K562 (cell line): Measurements from ENCODE around the gene CSTA. TPM values are rescaled to one million over a fixed set of nuclear protein-coding genes. Genes with fewer than 3 reads are reported as not detected.

Source experiments
- DACH1 ChIP-seq: fragments of 450-650 bp; IDR thresholded peaks from 2 replicates; pipeline ENCODE4 v1.6.1; 2018; ENCODE audit not compliant: partially characterized antibody
- FOXJ2 ChIP-seq: fragments of 200-800 bp; sonication (Bioruptor generic); IDR thresholded peaks from 2 replicates; pipeline ENCODE4 v1.6.1; 2016; ENCODE audit warnings: missing genetic modification characterization, missing compliant biosample characterization
- FOXO4 ChIP-seq: fragments of 450-650 bp; formaldehyde crosslinking; IDR thresholded peaks from 2 replicates; pipeline ENCODE4 v1.4.0; 2020; ENCODE audit warnings: mild to moderate bottlenecking, moderate library complexity
- GABPA ChIP-seq: fragments of 200-800 bp; sonication (Bioruptor generic); conservative IDR thresholded peaks from 2 replicates; pipeline ENCODE4 v1.6.1; 2016; ENCODE audit warnings: low read depth, missing genetic modification characterization, missing compliant biosample characterization
- MAZ ChIP-seq, 2 experiments: fragments of 450-650 bp in 1 of 2; sonication (generic) in 1 of 2; formaldehyde crosslinking; IDR thresholded peaks in 1 of 2; conservative IDR thresholded peaks in 1 of 2; 2 replicates each; pipeline versions ENCODE4 v1.4.0 to v1.5.0; 2020; ENCODE audit warnings: mild to moderate bottlenecking in 1 of 2, missing genetic modification reagents in 1 of 2
- MYC ChIP-seq, 2 experiments: fragments of 250-450 bp in 1 of 2; sonication (Bioruptor Pico) in 1 of 2; IDR thresholded peaks; 2 replicates each; pipeline versions ENCODE4 v1.5.1 to v1.6.1; 2012 to 2021; ENCODE audit warnings: low read depth in 2 of 2, borderline replicate concordance in 1 of 2, improper control_type of control experiment in 1 of 2, low read length in 1 of 2, mild to moderate bottlenecking in 1 of 2, moderate library complexity in 1 of 2
- NCOA4 ChIP-seq: fragments of 450-650 bp; IDR thresholded peaks from 2 replicates; pipeline ENCODE4 v1.6.1; 2018; ENCODE audit warnings: mild to moderate bottlenecking; ENCODE audit not compliant: partially characterized antibody
- RCOR1 ChIP-seq, 2 experiments: IDR thresholded peaks; 2 replicates each; pipeline ENCODE4 v1.6.1; 2012; ENCODE audit warnings: low read depth in 2 of 2, low read length in 2 of 2, borderline replicate concordance in 1 of 2, improper control_type of control experiment in 1 of 2
- SRF ChIP-seq, 2 experiments: fragments of 250-450, 450-650 bp in 1 of 2; sonication (Bioruptor Pico) in 1 of 2; sonication (generic) in 1 of 2; formaldehyde crosslinking; IDR thresholded peaks; 2 replicates each; pipeline versions ENCODE4 v1.5.0 to v1.5.1; 2020 to 2022; ENCODE audit warnings: mild to moderate bottlenecking in 1 of 2, missing genetic modification reagents in 1 of 2
- ZNF197 ChIP-seq: fragments of 200-800 bp; sonication (Bioruptor generic); IDR thresholded peaks from 2 replicates; pipeline ENCODE4 v1.6.1; 2016; ENCODE audit warnings: low read depth, missing genetic modification characterization, missing compliant biosample characterization
- ZNF507 ChIP-seq: conservative IDR thresholded peaks from 2 replicates; pipeline ENCODE4 v1.6.1; 2017; ENCODE audit warnings: missing genetic modification characterization, missing compliant biosample characterization
- ZNF717 ChIP-seq: fragments of 250-450 bp; sonication (Bioruptor Pico); IDR thresholded peaks from 2 replicates; pipeline ENCODE4 v1.5.0; 2021
- polyA plus RNA-seq, 8 experiments: library from polyadenylated mRNA; depleted of rRNA in 4 of 8; stranded (reverse) in 5 of 8; unstranded in 3 of 8; fragments of >200 nt; fragmentation: Nextera tagmentation in 2 of 8; fragmentation: Illumina TruSeq in 1 of 8; extraction: Ambion mirVana in 2 of 8; extraction: Trizol in 1 of 8; gene quantifications; 2 replicates each; pipeline versions ENCODE4 v1.2.1 to v1.2.3, GENCODE V29; 2011 to 2014; ENCODE audit warnings: inconsistent platforms in 1 of 8, missing spikeins in 1 of 8
- total RNA-seq, 7 experiments: library from RNA; depleted of rRNA in 6 of 7; stranded (reverse); fragments of >200 nt in 6 of 7; fragmentation: Illumina TruSeq in 2 of 7; extraction: Trizol in 2 of 7; gene quantifications; 2 replicates each; pipeline versions ENCODE4 v1.2.1 to v1.2.3, GENCODE V29; 2011 to 2021; ENCODE audit warnings: low replicate concordance in 1 of 7

Gene CSTA
- total and polyA plus RNA-seq, 9 of the 15 experiments (the other 6 are each of a cell fraction or from before 2014, with no cell fraction given) = 0.11 to 3.1 (median 1.1) TPM

- TF ChIP-seq MYC (IDR thresholded peaks at IDR 0.05; ENCODE audit: low read depth, low read length) (peak; percentile 86), MYC (CRISPR knock-in tag; IDR thresholded peaks at IDR 0.05; ENCODE audit: borderline replicate concordance, low read depth) (no peak), RCOR1 (IDR thresholded peaks at IDR 0.05; ENCODE audit: borderline replicate concordance in 1 of 2, low read depth in 2 of 2, low read length in 2 of 2) (no peak), MAZ (CRISPR knock-in tag; conservative IDR thresholded peaks at IDR 0.05 in 1 of 2, IDR thresholded peaks at IDR 0.05 in 1 of 2) (peak in 1 of 2 experiments; percentile 87), GABPA (tag) (no peak), ZNF507 (tag) (no peak), ZNF717 (no peak), ZNF197 (no peak), FOXO4 (CRISPR knock-in tag) (no peak), SRF (CRISPR knock-in tag; IDR thresholded peaks at IDR 0.05) (peak in 1 of 2 experiments; percentile 45; a peak in 1 of 4 replicates), NCOA4 (no peak), DACH1 (peak; percentile 42), FOXJ2 (tag) (0 out of 2 replicates have a peak, but pooled peaks have one; percentile 48)
Observed at GRCh38 chr3:122383771-122384697, 59.0 kb downstream of the CSTA start, which contains the start of gene FAM162A (continued).
